GM10266 (cell line): Measurements from ENCODE around the gene CAPN9.

Experiments used
- DNase-seq: peaks from one replicate; pipeline ENCODE4 v3.0.0; 2012; ENCODE audit errors: extremely low spot score
- CTCF ChIP-seq: IDR thresholded peaks from 2 replicates; pipeline ENCODE4 v1.5.1; 2012; ENCODE audit warnings: mild to moderate bottlenecking, low read depth; ENCODE audit not compliant: control insufficient read depth, insufficient read depth; ENCODE audit errors: missing control alignments

CAPN9 gene

GRCh38 chr1:230728710-230729392 is 18.3 kb upstream of the CAPN9 start:
- no peak for DNase-seq
- TF ChIP-seq CTCF = no peak

- no peak for TF ChIP-seq CTCF
Measured at GRCh38 chr1:230730977-230731376, 16.2 kb upstream of the CAPN9 start.

GRCh38 chr1:230735447-230735846 is 11.7 kb upstream of the CAPN9 start:
- DNase-seq = no peak
- TF ChIP-seq CTCF = no peak

More at GRCh38 chr1:230730977-230731376, 16.2 kb upstream of the CAPN9 start:
- no peak for DNase-seq

- DNase-seq = no peak
- no peak for TF ChIP-seq CTCF
Measured at GRCh38 chr1:230737622-230738262, 9.4 kb upstream of the CAPN9 start.

- no peak for TF ChIP-seq CTCF
- no peak for DNase-seq
Measured at GRCh38 chr1:230739564-230740290, 7.5 kb upstream of the CAPN9 start.

- no peak for DNase-seq
- no peak for TF ChIP-seq CTCF
Measured at GRCh38 chr1:230743899-230744298, 3.3 kb upstream of the CAPN9 start.

GRCh38 chr1:230744382-230744781 is 2.8 kb upstream of the CAPN9 start:
- DNase-seq = no peak
- TF ChIP-seq CTCF = no peak
